IPS-18c (cell line): ENCODE results near the gene LGR6.
"Not testable (repeated sequence)": the region's sequence is repeated elsewhere in the genome, so short reads cannot be mapped to it uniquely, and the experiment has no call there.

ENCODE experiments used
- H3K4me3 ChIP-seq: 2 replicates; pipeline ENCODE4 v1.7.0; 2013; ENCODE audit warnings: low read depth, mild to moderate bottlenecking, low read length, moderate library complexity; ENCODE audit not compliant: insufficient read depth
- H3K9me3 ChIP-seq: one replicate; pipeline ENCODE4 v1.6.1; 2013; ENCODE audit warnings: mild to moderate bottlenecking, low read length, moderate library complexity; ENCODE audit not compliant: control insufficient read depth, insufficient read depth

The LGR6 gene

GRCh38 chr1:202225131-202225530, 31.5 kb downstream of the LGR6 start:
- Histone ChIP-seq H3K4me3 (no peak overlapping the region), H3K9me3 (no peaks in the 10 kb centered on the region)

GRCh38 chr1:202227053-202227672, 33.6 kb downstream of the LGR6 start:
- H3K9me3 ChIP-seq: no peaks in the 10 kb centered on the region

DNA sequence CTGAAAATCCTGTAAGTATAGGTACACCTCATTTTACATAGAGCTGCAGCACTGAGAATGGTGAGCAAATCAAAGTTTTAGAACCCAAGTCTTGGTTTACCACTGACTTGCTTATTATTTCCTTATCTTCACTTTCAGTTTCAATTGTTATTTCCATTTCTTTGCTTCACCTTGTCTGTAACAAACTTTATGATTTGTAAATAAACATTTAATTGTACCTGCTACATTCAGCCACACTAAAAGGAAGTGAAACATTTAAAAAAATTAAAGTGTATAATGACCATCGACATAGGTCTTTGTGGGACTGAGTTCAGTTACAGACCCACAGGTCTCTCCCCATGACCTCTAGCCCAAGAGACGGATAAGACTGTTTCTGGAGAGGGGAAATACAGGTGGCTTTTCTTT, 34.4 kb downstream of the LGR6 start:
- Histone ChIP-seq H3K4me3 (no peak overlapping the region), H3K9me3 (no peaks in the 10 kb centered on the region)

More at GRCh38 chr1:202227053-202227672, 33.6 kb downstream of the LGR6 start:
- H3K4me3 ChIP-seq: no peak overlapping the region

- no peaks in the 10 kb centered on the region for H3K9me3 ChIP-seq
- no peak overlapping the region for H3K4me3 ChIP-seq
These were observed 35.0 kb downstream of the LGR6 start for GRCh38 chr1:202228484-202229122.

DNA sequence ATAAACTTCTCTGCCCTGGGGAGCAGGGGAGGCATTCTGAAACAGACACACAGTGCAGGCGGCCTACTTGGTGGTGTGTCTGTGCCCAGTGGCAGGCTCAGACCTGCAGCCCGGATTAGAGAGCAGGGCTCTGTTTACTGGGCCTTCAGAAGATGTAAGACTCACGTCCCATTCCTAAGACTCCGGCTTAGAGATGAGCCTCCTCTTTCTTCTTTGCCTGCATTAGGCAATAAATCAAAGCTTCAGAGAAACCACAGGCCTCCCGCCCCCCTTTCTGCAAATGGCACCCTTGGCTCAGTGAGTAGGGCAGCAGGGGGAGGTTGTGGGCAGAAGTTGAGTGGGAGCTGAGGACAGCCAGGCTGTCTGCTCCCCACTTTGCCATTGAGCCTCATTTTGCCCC, 35.8 kb downstream of the LGR6 start:
- no peak overlapping the region for H3K4me3 ChIP-seq
- no peaks in the 10 kb centered on the region for H3K9me3 ChIP-seq

- Histone ChIP-seq H3K4me3 (no peak overlapping the region), H3K9me3 (no peaks in the 10 kb centered on the region)
These were observed 36.7 kb downstream of the LGR6 start for GRCh38 chr1:202230061-202230938.

- H3K4me3 ChIP-seq: no peak overlapping the region
- no peaks in the 10 kb centered on the region for H3K9me3 ChIP-seq
These were observed 37.5 kb downstream of the LGR6 start for GRCh38 chr1:202230939-202231645.

DNA sequence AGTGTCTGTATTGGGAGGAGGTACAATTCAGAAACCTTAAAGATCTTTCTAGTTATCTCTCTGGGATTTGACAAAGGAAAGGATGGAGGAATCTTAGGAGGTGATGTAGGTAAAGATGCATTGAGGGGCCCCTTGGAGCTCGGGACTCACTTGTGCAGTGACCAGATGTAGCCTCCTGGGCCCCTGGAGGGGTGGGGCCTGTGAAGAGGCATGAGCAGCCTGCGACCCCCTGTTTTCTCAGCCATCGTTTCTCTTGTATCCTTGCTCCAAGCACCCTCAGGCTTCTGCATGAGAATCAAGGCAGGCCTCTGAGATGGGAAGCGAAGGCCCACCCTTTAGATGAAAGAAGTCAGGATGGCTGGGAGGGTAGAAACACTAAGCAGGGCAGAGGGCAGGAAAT, 39.6 kb downstream of the LGR6 start:
- H3K9me3 ChIP-seq: no peaks in the 10 kb centered on the region
- H3K4me3 ChIP-seq: no peak overlapping the region

DNA sequence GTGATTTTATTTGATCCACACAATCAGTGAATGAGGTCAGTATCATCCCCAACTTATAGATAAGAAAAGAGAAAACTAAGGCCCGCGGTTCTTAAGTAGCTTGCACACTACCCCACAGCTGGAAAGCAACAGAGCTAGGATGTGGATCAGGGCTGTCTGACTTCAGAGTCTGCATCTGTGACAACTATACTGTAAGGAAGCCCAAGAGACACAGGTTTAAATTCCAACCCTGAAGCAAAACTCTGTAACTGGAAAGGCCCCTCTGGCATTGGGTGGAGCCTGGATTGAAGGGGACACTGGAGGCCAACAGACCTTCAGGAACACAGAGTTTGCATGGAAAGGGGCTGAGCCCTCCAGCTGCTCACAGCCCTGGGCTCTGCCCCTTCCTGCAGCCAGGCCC, 40.2 kb downstream of the LGR6 start:
- Histone ChIP-seq H3K4me3 (no peak overlapping the region), H3K9me3 (no peaks in the 10 kb centered on the region)

- H3K9me3 ChIP-seq: no peaks in the 10 kb centered on the region
- no peak overlapping the region for H3K4me3 ChIP-seq
These were observed 40.9 kb downstream of the LGR6 start for GRCh38 chr1:202234331-202235002.

DNA sequence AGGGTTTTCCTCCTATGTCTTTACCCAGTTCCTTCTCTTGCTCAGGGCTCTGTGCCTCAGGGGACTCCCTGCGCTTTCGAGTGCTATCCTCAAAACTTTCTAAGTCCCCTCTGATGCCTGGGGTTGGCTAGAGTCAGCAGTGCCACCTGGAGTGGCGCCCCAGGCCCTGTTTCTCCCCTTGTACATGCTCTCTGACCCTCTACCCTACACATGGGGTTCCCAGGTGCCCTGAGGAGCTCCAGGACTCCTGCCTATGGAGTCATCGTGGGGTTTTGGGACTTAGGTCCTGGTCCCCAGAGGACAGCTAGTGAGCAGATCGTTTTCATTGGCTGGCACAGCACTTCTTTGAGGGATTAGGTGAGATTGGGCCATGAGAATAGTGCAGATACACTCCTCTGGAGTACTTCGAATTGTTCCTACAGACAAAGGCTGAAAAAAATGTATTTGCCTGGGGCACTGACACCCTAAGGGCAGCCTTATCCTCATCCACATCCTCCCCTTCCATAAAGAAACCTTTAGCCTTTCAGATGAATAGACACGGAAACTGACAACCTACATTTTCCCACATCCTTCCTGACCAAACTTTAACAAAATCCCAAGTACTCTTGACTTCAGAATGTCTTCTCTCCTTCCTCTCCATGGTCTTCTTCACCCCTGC, 41.5 kb downstream of the LGR6 start:
- no peak overlapping the region for H3K4me3 ChIP-seq
- no peaks in the 10 kb centered on the region for H3K9me3 ChIP-seq

- Histone ChIP-seq H3K9me3 (no peaks in the 10 kb centered on the region), H3K4me3 (no peak overlapping the region)
These were observed 42.5 kb downstream of the LGR6 start for GRCh38 chr1:202235856-202236837.

- no peak overlapping the region for H3K4me3 ChIP-seq
These were observed 43.5 kb downstream of the LGR6 start for GRCh38 chr1:202237052-202237451.

GRCh38 chr1:202238914-202239313, 45.3 kb downstream of the LGR6 start:
- no peak overlapping the region for H3K4me3 ChIP-seq
- no peaks in the 10 kb centered on the region for H3K9me3 ChIP-seq

More at GRCh38 chr1:202237052-202237451, 43.5 kb downstream of the LGR6 start:
- no peaks in the 10 kb centered on the region for H3K9me3 ChIP-seq

DNA sequence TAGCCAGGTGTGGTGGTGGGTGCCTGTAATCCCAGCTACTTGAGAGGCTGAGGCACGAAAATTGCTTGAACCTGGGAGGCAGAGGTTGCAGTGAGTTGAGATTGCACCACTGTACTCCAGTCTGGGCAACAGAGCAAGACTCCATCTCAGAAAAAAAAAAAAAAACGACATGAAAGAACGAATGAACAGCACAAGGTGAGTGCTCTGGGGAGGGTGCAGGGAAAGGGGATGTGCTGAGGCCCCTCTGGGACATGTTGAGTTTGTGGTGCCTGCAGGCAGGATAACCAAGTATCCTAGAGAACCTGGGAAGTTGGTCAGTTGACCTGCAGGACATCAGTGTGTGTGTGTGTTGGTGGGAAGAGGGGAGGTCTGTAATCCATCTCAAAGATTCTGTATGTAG, 46.6 kb downstream of the LGR6 start:
- H3K4me3 ChIP-seq: not testable (repeated sequence)

GRCh38 chr1:202240956-202241355, 47.4 kb downstream of the LGR6 start:
- Histone ChIP-seq H3K9me3 (no peaks in the 10 kb centered on the region), H3K4me3 (no peak overlapping the region)

More for the DNA sequence above, 46.6 kb downstream of the LGR6 start:
- not testable (repeated sequence) for H3K9me3 ChIP-seq
